HepG2 (cell line): ENCODE results near the gene CDA. TPM values are rescaled to one million over a fixed set of nuclear protein-coding genes. Genes with fewer than 3 reads are reported as not detected.

ENCODE experiments used
- ATAC-seq: fragments of 200-7000 bp; cut with Tn5 transposase; 3 replicates; pipeline ENCODE4 v1.9.1; 2020; ENCODE audit warnings: mild to moderate bottlenecking, moderate library complexity
- Bru-seq: library from RNA; stranded (reverse); fragments of 400-500 nt; gene quantifications from one replicate; lab custom pipeline; 2021; lab: Mats Ljungman, UMichigan
- BruChase-seq, 2 experiments: library from RNA; stranded (reverse); fragments of 400-500 nt; gene quantifications; one replicate each; lab custom pipeline; 2021; lab: Mats Ljungman, UMichigan
- BruUV-seq: library from RNA; stranded (reverse); fragments of 400-500 nt; replicated peaks from 2 replicates; lab custom pipeline; 2021; lab: Mats Ljungman, UMichigan
- CTCF ChIA-PET: fragments of 300-600 bp; formaldehyde crosslinking; extraction: SDS; loops from one replicate; lab custom pipeline; 2021; ENCODE audit warnings: low total read pairs, inconsistent platforms, low intra/inter-chr PET ratio; lab: Yijun Ruan, JAX
- POLR2A ChIA-PET: fragments of 350-600 bp; sonication (Branson Sonifier 250); formaldehyde crosslinking; loops from one replicate; lab custom pipeline; 2020; ENCODE audit warnings: antibody characterized with exemption, inconsistent platforms; lab: Yijun Ruan, JAX
- DNase-seq: peaks from one replicate; pipeline ENCODE4 v3.0.0-alpha.2; 2015; ENCODE audit warnings: low spot score
- FAIRE-seq: peaks from 3 replicates; lab custom pipeline; 2011; peaks lifted over from hg19 to GRCh38; lab: Jason Lieb, UNC
- H2AFZ ChIP-seq: one replicate; pipeline ENCODE4 v1.6.1; 2011; ENCODE audit warnings: low read length, inconsistent platforms
- H3K27ac ChIP-seq: fragments of 300-600 bp; 3 replicates; pipeline ENCODE4 v1.8.0; 2011; ENCODE audit warnings: mixed run types, mild to moderate bottlenecking, mixed read lengths, low read length, inconsistent platforms; ENCODE audit not compliant: insufficient read depth; ENCODE audit errors: extremely low read length
- H3K27me3 ChIP-seq, 2 experiments: fragments of 200-600 bp in 1 of 2; 2 replicates in 1 of 2; 3 replicates in 1 of 2; pipeline versions ENCODE4 v1.6.0 to v1.8.0; 2011; ENCODE audit warnings: low read length in 2 of 2, mild to moderate bottlenecking in 2 of 2, moderate library complexity in 2 of 2, inconsistent platforms in 1 of 2; ENCODE audit not compliant: insufficient read depth in 2 of 2, control insufficient read depth in 1 of 2
- H3K36me3 ChIP-seq, 2 experiments: fragments of 200-600 bp in 1 of 2; replicated peaks in 1 of 2; 2 replicates in 1 of 2; 3 replicates in 1 of 2; pipeline versions ENCODE4 v1.5.1 to v1.8.0; 2011; ENCODE audit warnings: low read length in 2 of 2, inconsistent platforms in 1 of 2; ENCODE audit not compliant: insufficient read depth in 2 of 2, control insufficient read depth in 1 of 2
- H3K4me1 ChIP-seq: 2 replicates; pipeline ENCODE4 v1.5.1; 2012; ENCODE audit warnings: low read length, inconsistent platforms; ENCODE audit not compliant: insufficient read depth
- H3K4me2 ChIP-seq: 2 replicates; pipeline ENCODE4 v1.6.0; 2011; ENCODE audit warnings: low read depth, low read length, inconsistent platforms
- H3K4me3 ChIP-seq, 3 experiments: fragments of 200-600 bp in 1 of 3; sonication (generic), shearing (Covaris generic) in 1 of 3; replicated peaks in 1 of 3; 2 replicates each; pipeline ENCODE4 v1.5.1; 2011 to 2016; ENCODE audit warnings: low read length in 3 of 3, inconsistent platforms in 2 of 3, low read depth in 2 of 3, mild to moderate bottlenecking in 2 of 3, control low read depth in 1 of 3, mixed read lengths in 1 of 3; ENCODE audit not compliant: insufficient read depth in 1 of 3
- H3K79me2 ChIP-seq: one replicate; pipeline ENCODE4 v1.6.1; 2011; ENCODE audit warnings: low read length, inconsistent platforms; ENCODE audit not compliant: insufficient read depth
- H3K9ac ChIP-seq: 2 replicates; pipeline ENCODE4 v1.6.0; 2011; ENCODE audit warnings: mild to moderate bottlenecking, low read depth, low read length, inconsistent platforms; ENCODE audit not compliant: insufficient read depth
- H3K9me3 ChIP-seq: 2 replicates; pipeline ENCODE4 v1.5.1; 2012; ENCODE audit warnings: mild to moderate bottlenecking, low read length
- H4K20me1 ChIP-seq: 2 replicates; pipeline ENCODE4 v1.6.0; 2011; ENCODE audit warnings: inconsistent platforms, mild to moderate bottlenecking, low read length, moderate library complexity; ENCODE audit not compliant: insufficient read depth
- ARNTL ChIP-seq: sonication (generic); formaldehyde crosslinking; IDR thresholded peaks from 2 replicates; pipeline ENCODE4 v1.4.0; 2020; ENCODE audit warnings: mild to moderate bottlenecking, missing genetic modification reagents
- FOXK2 ChIP-seq: fragments of 450-650 bp; IDR thresholded peaks from 2 replicates; pipeline ENCODE4 v1.6.1; 2016
- NRL ChIP-seq: sonication (generic); formaldehyde crosslinking; IDR thresholded peaks from 2 replicates; pipeline ENCODE4 v1.5.0; 2020; ENCODE audit warnings: missing genetic modification reagents, mild to moderate bottlenecking, moderate library complexity, borderline replicate concordance
- PHF8 ChIP-seq: sonication (generic); formaldehyde crosslinking; IDR thresholded peaks from 2 replicates; pipeline ENCODE4 v1.5.0; 2020; ENCODE audit warnings: missing genetic modification reagents
- RFX1 ChIP-seq: fragments of 450-650 bp; IDR thresholded peaks from 2 replicates; pipeline ENCODE4 v1.6.1; 2017
- ZNF251 ChIP-seq: sonication (generic); formaldehyde crosslinking; IDR thresholded peaks from 2 replicates; pipeline ENCODE4 v1.9.0; 2021; ENCODE audit warnings: mild to moderate bottlenecking, missing genetic modification reagents
- ZNF333 ChIP-seq: sonication (generic); formaldehyde crosslinking; IDR thresholded peaks from 2 replicates; pipeline ENCODE4 v1.4.0; 2020; ENCODE audit warnings: mild to moderate bottlenecking, missing genetic modification reagents, borderline replicate concordance
- ZNF710 ChIP-seq: sonication (generic); formaldehyde crosslinking; IDR thresholded peaks from 2 replicates; pipeline ENCODE4 v1.5.0; 2020; ENCODE audit warnings: mild to moderate bottlenecking, missing genetic modification reagents, borderline replicate concordance
- ZNF713 ChIP-seq: sonication (generic); formaldehyde crosslinking; IDR thresholded peaks from 2 replicates; pipeline ENCODE4 v1.4.0; 2020; ENCODE audit warnings: mild to moderate bottlenecking, missing genetic modification reagents
- WGBS: methylation state at CpG from one replicate; pipeline ENCODE4 v1.1.6; 2017; ENCODE audit warnings: low lambda C conversion rate; 5-methylcytosine and 5-hydroxymethylcytosine counted together
- in situ Hi-C: cut with HindIII; loops from 2 replicates; pipeline ENCODE4 v1.10.0; 2017; ENCODE audit warnings: low pct_unique_long_range_greater_than_20kb; ENCODE audit not compliant: extremely low pct_ligation_motif_present
- intact Hi-C: fragments of 100-400 bp; cut with micrococcal nuclease; formaldehyde crosslinking; loops from one replicate; pipeline ENCODE4 v1.10.0; 2022; ENCODE audit not compliant: unreplicated experiment
- long read RNA-seq, 2 experiments: library from RNA in 1 of 2; library from polyadenylated mRNA in 1 of 2; stranded (forward) in 1 of 2; unstranded in 1 of 2; transcript quantifications; one replicate each; pipeline ENCODE4 v2.0.0, GENCODE V29; 2019 to 2022
- polyA minus RNA-seq, 3 experiments: library from RNA; depleted of rRNA, polyadenylated mRNA; stranded (reverse); fragments of >200 nt; gene quantifications; 2 replicates each; pipeline ENCODE4 v1.2.3, GENCODE V29; 2011; ENCODE audit warnings: low replicate concordance in 1 of 3
- polyA plus RNA-seq, 8 experiments: library from polyadenylated mRNA; depleted of rRNA in 3 of 8; stranded (reverse) in 7 of 8; unstranded in 1 of 8; fragments of >200 nt; fragmentation: Illumina TruSeq in 4 of 8; extraction: Trizol in 4 of 8; gene quantifications; 2 replicates each; pipeline versions ENCODE4 v1.2.1 to v1.2.3, GENCODE V29; 2011 to 2016; ENCODE audit warnings: low read depth in 4 of 8, missing spikeins in 1 of 8, mixed read lengths in 1 of 8; ENCODE audit not compliant: insufficient read depth in 1 of 8
- total RNA-seq, 5 experiments: library from RNA; depleted of rRNA; stranded (reverse); fragments of >200 nt; fragmentation: Illumina TruSeq; extraction: Trizol; gene quantifications; 2 replicates each; pipeline ENCODE4 v1.2.3, GENCODE V29; 2016; ENCODE audit warnings: low read depth in 1 of 5
- TF ChIP-seq, protein P1 (sequence below): sonication (generic); formaldehyde crosslinking; IDR thresholded peaks from 2 replicates; pipeline ENCODE4 v1.8.0; 2023; ENCODE audit warnings: mild to moderate bottlenecking, missing genetic modification reagents
- TF ChIP-seq, protein P2 (sequence below): fragments of 450-650 bp; IDR thresholded peaks from 2 replicates; pipeline ENCODE4 v1.6.1; 2016

Gene CDA
- total RNA-seq (2016; rRNA removed; fragmentation: Illumina TruSeq; extraction: Trizol) (0.66 and 0.72 TPM in 2 replicates), polyA plus RNA-seq (2011; rRNA removed) (2.1 and 5.2 TPM in 2 replicates), polyA minus RNA-seq (2011; rRNA and poly(A)+ RNA removed; ENCODE audit: low replicate concordance) (2.3 and 70.1 TPM in 2 replicates), Bru-seq, nascent RNA (percentile 27 among the genes with signal in this experiment), BruChase-seq, experiment 1, labeled RNA remaining after a 6-hour chase (percentile 18 among the genes with signal in this experiment), BruChase-seq, experiment 2, labeled RNA remaining after a 2-hour chase (percentile 21 among the genes with signal in this experiment)
- 0.40 and 0.62 TPM in 2 replicates for total RNA-seq (2016; cell fraction: cytosol; rRNA removed; fragmentation: Illumina TruSeq; extraction: Trizol; ENCODE audit: low read depth)
- 0.26 and 0.98 TPM in 2 replicates for total RNA-seq (2016; cell fraction: insoluble cytoplasmic fraction; rRNA removed; fragmentation: Illumina TruSeq; extraction: Trizol)
- total RNA-seq (2016; cell fraction: membrane; rRNA removed; fragmentation: Illumina TruSeq; extraction: Trizol), result 0.71 and 1.00 TPM in 2 replicates
- not detected in 2 replicates for total RNA-seq (2016; cell fraction: nucleus; rRNA removed; fragmentation: Illumina TruSeq; extraction: Trizol)
- 5.2 and 6.4 TPM in 2 replicates for polyA plus RNA-seq (2011; cell fraction: cytosol; rRNA removed)
- polyA plus RNA-seq (2011; cell fraction: nucleus; rRNA removed), result 1.3 and 1.6 TPM in 2 replicates
- 4.3 and 8.5 TPM in 2 replicates for polyA plus RNA-seq (2012)
- polyA plus RNA-seq (2016; cell fraction: cytosol; fragmentation: Illumina TruSeq; extraction: Trizol; ENCODE audit: low read depth), result 2.2 and 2.3 TPM in 2 replicates
- polyA plus RNA-seq (2016; cell fraction: insoluble cytoplasmic fraction; fragmentation: Illumina TruSeq; extraction: Trizol; ENCODE audit: low read depth), result 1.2 and 1.3 TPM in 2 replicates
- polyA plus RNA-seq (2016; cell fraction: membrane; fragmentation: Illumina TruSeq; extraction: Trizol; ENCODE audit: low read depth), result 2.1 TPM in 2 replicates
- 0.87 and 0.89 TPM in 2 replicates for polyA plus RNA-seq (2016; cell fraction: nucleus; fragmentation: Illumina TruSeq; extraction: Trizol; ENCODE audit: insufficient read depth, low read depth)
- polyA minus RNA-seq (2011; cell fraction: cytosol; rRNA and poly(A)+ RNA removed), result 1.9 and 6.0 TPM in 2 replicates
- 0.64 TPM in 1 of 2 replicates, not detected in the other for polyA minus RNA-seq (2011; cell fraction: nucleus; rRNA and poly(A)+ RNA removed)
- long read RNA-seq, experiment 1, transcript CDA-201 (4 exons, 963 nt), result major isoform, 10 of 11 reads
- long read RNA-seq, experiment 1, partial matches to known transcripts, result 0 of 11 reads
- long read RNA-seq, experiment 1, other reads (novel, unspliced or antisense), result 1 of 11 reads
- long read RNA-seq, experiment 2, partial matches to known transcripts, result 0 of 5 reads
- long read RNA-seq, experiment 2, other reads (novel, unspliced or antisense), result 1 of 5 reads

- H3K4me2 ChIP-seq, result peak within 1 kb of the TSS; percentile 66
- H3K79me2 ChIP-seq, result no peaks in the 10 kb centered on the region
- peak; percentile 64 for ATAC-seq
- H4K20me1 ChIP-seq, result no peaks in the 10 kb centered on the region
- DNase-seq, result peak; percentile 20
- no peak within 1 kb of the TSS for H3K9ac ChIP-seq
- H3K27me3 ChIP-seq, result peaks cover 1 to 15% of the 10 kb centered on the region in 2 experiments; a peak in 3 of 5 replicates
- H2AFZ ChIP-seq, result no peak within 1 kb of the TSS
- ChIA-PET POLR2A (interaction anchor here (1.2 to 3.2 kb wide), 5 partner anchors 13 to 198 kb away, joined by 3 to 23 read pairs (median 10); partner anchors contain the start of genes FAM43B, HP1BP3 and PINK1), CTCF (no interaction called here)
- FAIRE-seq, result no peak
- H3K27ac ChIP-seq, result no peak within 1 kb of the TSS
- in situ Hi-C loops (no loop called here), intact Hi-C loops (no loop called here)
- peak within 1 kb of the TSS in 2 of 3 experiments; percentile 42 to 52; a peak in 4 of 6 replicates for H3K4me3 ChIP-seq
- H3K4me1 ChIP-seq, result peaks cover 34% of the 10 kb centered on the region
- H3K36me3 ChIP-seq, result no peaks in the 10 kb centered on the region
- 5% methylated on average over 6 of the region's 11 CpGs for WGBS
- BruUV-seq, result no TSS peak
- no peaks in the 10 kb centered on the region for H3K9me3 ChIP-seq
- no peak for TF ChIP-seq NRL (CRISPR knock-in tag)
- TF ChIP-seq ZNF251, result no peak
- no peak for TF ChIP-seq ZNF333 (CRISPR knock-in tag)
- 0 out of 2 replicates have a peak, but pooled peaks have one; percentile 30 for TF ChIP-seq ARNTL
- no peak for TF ChIP-seq RFX1
- no peak for TF ChIP-seq ZNF710 (CRISPR knock-in tag)
- no peak for TF ChIP-seq PHF8 (CRISPR knock-in tag)
- TF ChIP-seq, protein P1, sequence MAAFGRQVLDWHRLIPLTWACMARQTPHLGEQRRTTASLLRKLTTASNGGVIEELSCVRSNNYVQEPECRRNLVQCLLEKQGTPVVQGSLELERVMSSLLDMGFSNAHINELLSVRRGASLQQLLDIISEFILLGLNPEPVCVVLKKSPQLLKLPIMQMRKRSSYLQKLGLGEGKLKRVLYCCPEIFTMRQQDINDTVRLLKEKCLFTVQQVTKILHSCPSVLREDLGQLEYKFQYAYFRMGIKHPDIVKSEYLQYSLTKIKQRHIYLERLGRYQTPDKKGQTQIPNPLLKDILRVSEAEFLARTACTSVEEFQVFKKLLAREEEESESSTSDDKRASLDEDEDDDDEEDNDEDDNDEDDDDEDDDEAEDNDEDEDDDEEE (CRISPR knock-in tag), result no peak
- TF ChIP-seq FOXK2, result no peak
- no peak for TF ChIP-seq ZNF713 (CRISPR knock-in tag)
- TF ChIP-seq, protein P2, sequence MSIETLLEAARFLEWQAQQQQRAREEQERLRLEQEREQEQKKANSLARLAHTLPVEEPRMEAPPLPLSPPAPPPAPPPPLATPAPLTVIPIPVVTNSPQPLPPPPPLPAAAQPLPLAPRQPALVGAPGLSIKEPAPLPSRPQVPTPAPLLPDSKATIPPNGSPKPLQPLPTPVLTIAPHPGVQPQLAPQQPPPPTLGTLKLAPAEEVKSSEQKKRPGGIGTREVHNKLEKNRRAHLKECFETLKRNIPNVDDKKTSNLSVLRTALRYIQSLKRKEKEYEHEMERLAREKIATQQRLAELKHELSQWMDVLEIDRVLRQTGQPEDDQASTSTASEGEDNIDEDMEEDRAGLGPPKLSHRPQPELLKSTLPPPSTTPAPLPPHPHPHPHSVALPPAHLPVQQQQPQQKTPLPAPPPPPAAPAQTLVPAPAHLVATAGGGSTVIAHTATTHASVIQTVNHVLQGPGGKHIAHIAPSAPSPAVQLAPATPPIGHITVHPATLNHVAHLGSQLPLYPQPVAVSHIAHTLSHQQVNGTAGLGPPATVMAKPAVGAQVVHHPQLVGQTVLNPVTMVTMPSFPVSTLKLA, result no peak
Measured at GRCh38 chr1:20588634-20589225, at the start of gene CDA. CDA (plus strand) TSS chr1:20589097; CDS start chr1:20589130, 33 bp downstream.
